Measurements from ENCODE around the gene METTL27.

- TF ChIP-seq POLR2AphosphoS5 (IDR thresholded peaks at IDR 0.05) (no peak), CTCF (IDR thresholded peaks at IDR 0.05) (no peak)
These were observed 30.0 kb upstream of the METTL27 start for GRCh38 chr7:73872056-73872908.

Data from transverse colon (tissue), 4 donors.